Glutamatergic neuron (in vitro differentiated cells): ENCODE results near the gene TMEM171. TPM values are rescaled to one million over a fixed set of nuclear protein-coding genes. Genes with fewer than 3 reads are reported as not detected.

ENCODE experiments used
- DNase-seq: peaks from one replicate; pipeline ENCODE4 v3.0.0; 2022
- H3K27ac Mint-ChIP-seq: one replicate; pipeline ENCODE4 v1.8.0; 2020; ENCODE audit warnings: mild to moderate bottlenecking, mixed read lengths, inconsistent platforms; ENCODE audit not compliant: unreplicated experiment
- H3K27me3 Mint-ChIP-seq: one replicate; pipeline ENCODE4 v1.8.0; 2020; ENCODE audit warnings: mild to moderate bottlenecking, moderate library complexity, mixed read lengths, inconsistent platforms; ENCODE audit not compliant: unreplicated experiment
- H3K36me3 Mint-ChIP-seq: one replicate; pipeline ENCODE4 v1.8.0; 2020; ENCODE audit warnings: mild to moderate bottlenecking, mixed read lengths, inconsistent platforms; ENCODE audit not compliant: unreplicated experiment
- H3K4me1 Mint-ChIP-seq: one replicate; pipeline ENCODE4 v1.8.0; 2020; ENCODE audit warnings: mild to moderate bottlenecking, low read depth, mixed read lengths, inconsistent platforms; ENCODE audit not compliant: unreplicated experiment
- H3K4me3 Mint-ChIP-seq: one replicate; pipeline ENCODE4 v1.8.0; 2020; ENCODE audit warnings: mild to moderate bottlenecking, mixed read lengths, inconsistent platforms; ENCODE audit not compliant: unreplicated experiment
- H3K9me3 Mint-ChIP-seq: one replicate; pipeline ENCODE4 v1.8.0; 2020; ENCODE audit warnings: mild to moderate bottlenecking, moderate library complexity, mixed read lengths, inconsistent platforms; ENCODE audit not compliant: unreplicated experiment
- CTCF ChIP-seq: fragments of 200-600 bp; sonication (generic); IDR thresholded peaks from one replicate; pipeline ENCODE4 v1.5.0; 2021; ENCODE audit not compliant: partially characterized antibody, unreplicated experiment
- total RNA-seq: library from RNA; stranded (reverse); fragmentation: NEBNext Ultra II Directional; extraction: Animal tissue kit (Norgen Biotek cat#: 25700); gene quantifications from one replicate; pipeline ENCODE4 v1.2.1, GENCODE V29; 2021; ENCODE audit not compliant: unreplicated experiment

Gene TMEM171
- total RNA-seq, 1 donor from 2014 or later: 1.1 TPM

- Mint-ChIP-seq H3K9me3 (no peaks in the 10 kb centered on the region), H3K4me1 (no peaks in the 10 kb centered on the region), H3K27me3 (peaks cover 3% of the 10 kb centered on the region), H3K27ac (no peak overlapping the region), H3K4me3 (no peak overlapping the region), H3K36me3 (peaks cover 4% of the 10 kb centered on the region)
- no peak for TF ChIP-seq CTCF
- DNase-seq: no peak
Observed at GRCh38 chr5:73104326-73104725, 16.0 kb upstream of the TMEM171 start.

GRCh38 chr5:73106335-73106734 is 14.0 kb upstream of the TMEM171 start:
- no peak overlapping the region for H3K27ac Mint-ChIP-seq

GRCh38 chr5:73110190-73110589 is 10.2 kb upstream of the TMEM171 start:
- H3K4me3 Mint-ChIP-seq: no peak overlapping the region
- no peak overlapping the region for H3K27ac Mint-ChIP-seq
- peaks cover 4% of the 10 kb centered on the region for H3K9me3 Mint-ChIP-seq
- H3K27me3 Mint-ChIP-seq: no peaks in the 10 kb centered on the region
- H3K4me1 Mint-ChIP-seq: peaks cover 3% of the 10 kb centered on the region
- peaks cover 9% of the 10 kb centered on the region for H3K36me3 Mint-ChIP-seq
- TF ChIP-seq CTCF: no peak
- DNase-seq: no peak

More at GRCh38 chr5:73106335-73106734, 14.0 kb upstream of the TMEM171 start:
- DNase-seq: no peak
- H3K27me3 Mint-ChIP-seq: peaks cover 3% of the 10 kb centered on the region
- no peaks in the 10 kb centered on the region for H3K9me3 Mint-ChIP-seq
- TF ChIP-seq CTCF: no peak
- peaks cover 4% of the 10 kb centered on the region for H3K36me3 Mint-ChIP-seq
- no peaks in the 10 kb centered on the region for H3K4me1 Mint-ChIP-seq
- no peak overlapping the region for H3K4me3 Mint-ChIP-seq

GRCh38 chr5:73111536-73111935 is 8.8 kb upstream of the TMEM171 start:
- TF ChIP-seq CTCF: no peak
- Mint-ChIP-seq H3K4me1 (peaks cover 3% of the 10 kb centered on the region), H3K9me3 (peaks cover 4% of the 10 kb centered on the region), H3K36me3 (peaks cover 10% of the 10 kb centered on the region), H3K27me3 (no peaks in the 10 kb centered on the region), H3K4me3 (no peak overlapping the region), H3K27ac (no peak overlapping the region)
- no peak for DNase-seq

- peaks cover 4% of the 10 kb centered on the region for H3K9me3 Mint-ChIP-seq
- peaks cover 3% of the 10 kb centered on the region for H3K4me1 Mint-ChIP-seq
- H3K4me3 Mint-ChIP-seq: no peak overlapping the region
- DNase-seq: no peak
- peaks cover 18% of the 10 kb centered on the region for H3K36me3 Mint-ChIP-seq
- TF ChIP-seq CTCF: no peak
- no peak overlapping the region for H3K27ac Mint-ChIP-seq
- no peaks in the 10 kb centered on the region for H3K27me3 Mint-ChIP-seq
Observed at GRCh38 chr5:73112359-73112758, 8.0 kb upstream of the TMEM171 start.
